ENCODE data around the gene SH3TC1. TPM values are rescaled to one million over a fixed set of nuclear protein-coding genes. Genes with fewer than 3 reads are reported as not detected.
A peak's percentile ranks its signal among the peaks of the same experiment; 100 is the strongest.

The SH3TC1 gene
- total and polyA plus RNA-seq, 2 donors from 2014 or later, result 43.1 to 127 TPM

GRCh38 chr4:8244931-8245460 lies 45.9 kb downstream of the SH3TC1 start:
- Histone ChIP-seq H3K27ac (ENCODE audit: low read depth in 2 of 2, low read length in 2 of 2) (no peak overlapping the region), H3K27me3 (ENCODE audit: control insufficient read depth, insufficient read depth, low read length) (no peaks in the 10 kb centered on the region)
- FAIRE-seq, result no peak

GRCh38 chr4:8245884-8246833 lies 47.1 kb downstream of the SH3TC1 start:
- no peaks in the 10 kb centered on the region for H3K9me3 ChIP-seq (ENCODE audit: control insufficient read depth in 2 of 3, insufficient read depth in 1 of 3, low read length in 3 of 3)
- TF ChIP-seq CTCF (IDR thresholded peaks at IDR 0.05; ENCODE audit: borderline replicate concordance, extremely low read depth, insufficient read depth), result no peak
- H3K27me3 ChIP-seq (ENCODE audit: control insufficient read depth, insufficient read depth, low read length), result no peaks in the 10 kb centered on the region
- intact Hi-C loops (cut with DNase I), result loop anchor here (10.0 kb wide), 1 partner anchor 159 kb away; no protein-coding TSS in a partner anchor
- peaks cover 0 to 6% (median 4%) of the 10 kb centered on the region in 3 donors for H3K4me1 ChIP-seq (ENCODE audit: control insufficient read depth in 2 of 3, insufficient read depth in 2 of 3, low read depth in 1 of 3, low read length in 3 of 3)
- H3K4me3 ChIP-seq (ENCODE audit: low read length in 3 of 3), result no peak overlapping the region
- FAIRE-seq (no peak), DNase-seq (peak in 1 of 5 donors; percentile 67)
- H3K27ac ChIP-seq (ENCODE audit: low read depth in 2 of 2, low read length in 2 of 2), result no peak overlapping the region
- H3K9ac ChIP-seq (ENCODE audit: low read length in 3 of 3), result no peak overlapping the region
- H3K36me3 ChIP-seq (ENCODE audit: control insufficient read depth in 2 of 3, insufficient read depth in 3 of 3, low read length in 3 of 3), result peaks cover 0 to 6% (median 0%) of the 10 kb centered on the region in 3 donors

More at GRCh38 chr4:8244931-8245460, 45.9 kb downstream of the SH3TC1 start:
- H3K9ac ChIP-seq (ENCODE audit: low read length in 3 of 3), result no peak overlapping the region
- peak in 1 of 5 donors; percentile 51 for DNase-seq
- H3K36me3 ChIP-seq (ENCODE audit: control insufficient read depth in 2 of 3, insufficient read depth in 3 of 3, low read length in 3 of 3), result peaks cover 0 to 6% (median 0%) of the 10 kb centered on the region in 3 donors
- no peak overlapping the region for H3K4me3 ChIP-seq (ENCODE audit: low read length in 3 of 3)
- H3K4me1 ChIP-seq (ENCODE audit: control insufficient read depth in 2 of 3, insufficient read depth in 2 of 3, low read depth in 1 of 3, low read length in 3 of 3), result peaks cover 0 to 6% (median 4%) of the 10 kb centered on the region in 3 donors
- intact Hi-C loops (cut with DNase I), result loop anchor here (10.0 kb wide), 1 partner anchor 160 kb away; no protein-coding TSS in a partner anchor
- TF ChIP-seq CTCF (IDR thresholded peaks at IDR 0.05; ENCODE audit: borderline replicate concordance, extremely low read depth, insufficient read depth), result no peak
- H3K9me3 ChIP-seq (ENCODE audit: control insufficient read depth in 2 of 3, insufficient read depth in 1 of 3, low read length in 3 of 3), result no peaks in the 10 kb centered on the region

GRCh38 chr4:8247047-8247930 lies 48.2 kb downstream of the SH3TC1 start:
- no peak for FAIRE-seq
- H3K9me3 ChIP-seq (ENCODE audit: control insufficient read depth in 2 of 3, insufficient read depth in 1 of 3, low read length in 3 of 3), result no peaks in the 10 kb centered on the region
- H3K27me3 ChIP-seq (ENCODE audit: control insufficient read depth, insufficient read depth, low read length), result no peaks in the 10 kb centered on the region
- intact Hi-C loops (cut with DNase I), result loop anchor here (10.0 kb wide), 1 partner anchor 158 kb away; no protein-coding TSS in a partner anchor
- TF ChIP-seq CTCF (IDR thresholded peaks at IDR 0.05; ENCODE audit: borderline replicate concordance, extremely low read depth, insufficient read depth), result no peak
- H3K27ac ChIP-seq (ENCODE audit: low read depth in 2 of 2, low read length in 2 of 2), result peak overlapping the region; percentile 22 to 41
- H3K4me3 ChIP-seq (ENCODE audit: low read length in 3 of 3), result no peak overlapping the region
- DNase-seq, result peak in 2 of 5 donors; percentile 31 to 74
- no peak overlapping the region for H3K9ac ChIP-seq (ENCODE audit: low read length in 3 of 3)
- H3K36me3 ChIP-seq (ENCODE audit: control insufficient read depth in 2 of 3, insufficient read depth in 3 of 3, low read length in 3 of 3), result peaks cover 0 to 6% (median 0%) of the 10 kb centered on the region in 3 donors
- peaks cover 0 to 6% (median 4%) of the 10 kb centered on the region in 3 donors for H3K4me1 ChIP-seq (ENCODE audit: control insufficient read depth in 2 of 3, insufficient read depth in 2 of 3, low read depth in 1 of 3, low read length in 3 of 3)
